Measurements from ENCODE around the gene SUCLG2. TPM values are rescaled to one million over a fixed set of nuclear protein-coding genes. Genes with fewer than 3 reads are reported as not detected.

SUCLG2 gene
- polyA plus RNA-seq, 2 of the 4 experiments (the other 2 are of a cell fraction) = 39.8 to 61.3 TPM

GRCh38 chr3:67602816-67603215 is 51.6 kb downstream of the SUCLG2 start (continued):
- TF ChIP-seq HES2 (IDR thresholded peaks at IDR 0.05) (no peak), RAD21 (conservative IDR thresholded peaks at IDR 0.05 in 1 of 2, IDR thresholded peaks at IDR 0.05 in 1 of 2) (no peak), MYC (IDR thresholded peaks at IDR 0.05; ENCODE audit: borderline replicate concordance, low read length) (no peak), NPAS2 (CRISPR knock-in tag; IDR thresholded peaks at IDR 0.05; ENCODE audit: borderline replicate concordance) (no peak), ZC3H11A (IDR thresholded peaks at IDR 0.05) (no peak), PBX3 (IDR thresholded peaks at IDR 0.05) (no peak), EP300 (IDR thresholded peaks at IDR 0.05) (no peak), SREBF2 (IDR thresholded peaks at IDR 0.05) (no peak), MAZ (IDR thresholded peaks at IDR 0.05; ENCODE audit: borderline replicate concordance, low read depth, low read length) (no peak), E2F6 (IDR thresholded peaks at IDR 0.05; ENCODE audit: borderline replicate concordance, low read depth) (no peak)

- no peak for TF ChIP-seq RAD21 (conservative IDR thresholded peaks at IDR 0.05 in 1 of 2, IDR thresholded peaks at IDR 0.05 in 1 of 2)
- no peak for TF ChIP-seq BHLHE40 (IDR thresholded peaks at IDR 0.05; ENCODE audit: low read depth, low read length)
- no peak for DNase-seq (ENCODE audit: low read depth in 1 of 2, low spot score in 1 of 2)
- WGBS (ENCODE audit: missing lambda C conversion rate) = 97% methylated on average over 5 of the region's 5 CpGs
- POLR2A ChIA-PET = no interaction called here
- H3K4me3 ChIP-seq = no peak overlapping the region
- 0 out of 3 replicates have a peak overlapping the region, but pooled peaks have one; percentile 19 for H3K4me2 ChIP-seq
- no peak for FAIRE-seq
- peak overlapping the region in 1 of 2 experiments; percentile 71; a peak in 3 of 6 replicates for H3K27ac ChIP-seq
- H3K9me3 ChIP-seq = no peaks in the 10 kb centered on the region
- no peak for ATAC-seq
- CTCF ChIA-PET = no interaction called here
- H3K4me1 ChIP-seq = peaks cover 56% of the 10 kb centered on the region
Measured at GRCh38 chr3:67601919-67602608, 52.3 kb downstream of the SUCLG2 start.

- FAIRE-seq = no peak
- H3K4me3 ChIP-seq = no peak overlapping the region
- peak overlapping the region in 1 of 2 experiments; percentile 71; a peak in 5 of 6 replicates for H3K27ac ChIP-seq
- POLR2A ChIA-PET = no interaction called here
- H3K9me3 ChIP-seq = no peaks in the 10 kb centered on the region
- TF ChIP-seq HOXB13 (CRISPR knock-in tag; IDR thresholded peaks at IDR 0.05; ENCODE audit: low read depth) (no peak), HEYL (CRISPR knock-in tag; IDR thresholded peaks at IDR 0.05) (no peak), GATA3 (IDR thresholded peaks at IDR 0.05; ENCODE audit: borderline replicate concordance) (no peak), CHD2 (IDR thresholded peaks at IDR 0.05; ENCODE audit: low read length, partially characterized antibody) (no peak)
- CTCF ChIA-PET = no interaction called here
- peak overlapping the region; percentile 19; the same call in 1 of the 3 replicates for H3K4me2 ChIP-seq
- DNase-seq (ENCODE audit: low read depth in 1 of 2, low spot score in 1 of 2) = no peak
- H3K4me1 ChIP-seq = peaks cover 56% of the 10 kb centered on the region
- 66% methylated on average over 5 of the region's 5 CpGs for WGBS (ENCODE audit: missing lambda C conversion rate)
- ATAC-seq = no peak
Measured at GRCh38 chr3:67601385-67601784, 53.0 kb downstream of the SUCLG2 start.

GRCh38 chr3:67599821-67600220 is 54.6 kb downstream of the SUCLG2 start:
- H3K4me3 ChIP-seq = no peak overlapping the region
- FAIRE-seq (no peak), ATAC-seq (no peak), DNase-seq (ENCODE audit: low read depth in 1 of 2, low spot score in 1 of 2) (peak in 1 of 2 experiments; percentile 23)
- H3K9me3 ChIP-seq = no peaks in the 10 kb centered on the region
- no peak for TF ChIP-seq EHF (CRISPR knock-in tag; IDR thresholded peaks at IDR 0.05)
- no peak for TF ChIP-seq ZSCAN20 (CRISPR knock-in tag; IDR thresholded peaks at IDR 0.05)
- TF ChIP-seq TP53 (CRISPR knock-in tag; IDR thresholded peaks at IDR 0.05) = no peak
- no peak for TF ChIP-seq MAX (IDR thresholded peaks at IDR 0.05)
- no peak for TF ChIP-seq RARB (CRISPR knock-in tag; IDR thresholded peaks at IDR 0.05)
- no peak for TF ChIP-seq ZNF302 (CRISPR knock-in tag; IDR thresholded peaks at IDR 0.05)
- no peak for TF ChIP-seq RFX5 (IDR thresholded peaks at IDR 0.05)
- TF ChIP-seq FOXS1 (CRISPR knock-in tag; IDR thresholded peaks at IDR 0.05) = no peak
- TF ChIP-seq BCL3 (IDR thresholded peaks at IDR 0.05) = no peak
- TF ChIP-seq CHD4 (IDR thresholded peaks at IDR 0.05; ENCODE audit: borderline replicate concordance) = no peak
- no peak for TF ChIP-seq MYC (IDR thresholded peaks at IDR 0.05; ENCODE audit: borderline replicate concordance, low read length)
- no peak for TF ChIP-seq PBX3 (IDR thresholded peaks at IDR 0.05)
- TF ChIP-seq CBX2 (IDR thresholded peaks at IDR 0.05; ENCODE audit: borderline replicate concordance, low read depth) = no peak
- no peak for TF ChIP-seq JUN (IDR thresholded peaks at IDR 0.05)
- no peak for TF ChIP-seq HEYL (CRISPR knock-in tag; IDR thresholded peaks at IDR 0.05)
- peak overlapping the region; percentile 19; the same call in 1 of the 3 replicates for H3K4me2 ChIP-seq
- ChIA-PET POLR2A (no interaction called here), CTCF (interaction anchor here (0.6 kb wide), 1 partner anchor 424 kb away, joined by 3 read pairs; no protein-coding TSS in a partner anchor)
- no peak overlapping the region; a peak in 1 of 6 replicates for H3K27ac ChIP-seq
- H3K4me1 ChIP-seq = peaks cover 45% of the 10 kb centered on the region
- WGBS (ENCODE audit: missing lambda C conversion rate) = 41% methylated on average over 2 of the region's 2 CpGs
